CD4-positive, alpha-beta T cell (primary cell): Measurements from ENCODE around the gene TDRD15. TPM values are rescaled to one million over a fixed set of nuclear protein-coding genes. Genes with fewer than 3 reads are reported as not detected.

Experiments
- ATAC-seq: fragments of 200-7000 bp; cut with Tn5 transposase; one replicate; pipeline ENCODE4 v1.10.0; 2022; ENCODE audit warnings: mild to moderate bottlenecking; ENCODE audit not compliant: poor library complexity
- CTCF ChIA-PET: fragments of 350-600 bp; sonication (Branson Sonifier 250); formaldehyde crosslinking; loops from one replicate; lab custom pipeline; 2021; ENCODE audit warnings: antibody characterized with exemption, inconsistent platforms; lab: Charles Lee
- POLR2A ChIA-PET: fragments of 350-600 bp; sonication (Branson Sonifier 250); formaldehyde crosslinking; loops from one replicate; lab custom pipeline; 2021; ENCODE audit warnings: antibody characterized with exemption, inconsistent platforms; lab: Charles Lee
- DNase-seq, 14 experiments: peaks; one replicate each; pipeline ENCODE4 v3.0.0-alpha.2; 2013 to 2020; ENCODE audit warnings: mixed read lengths in 2 of 14
- H3K27ac ChIP-seq, 2 donors: one replicate each; pipeline versions ENCODE4 v1.5.1 to v1.7.0; 2013; ENCODE audit warnings: low read length in 2 of 2, low read depth in 1 of 2, mild to moderate bottlenecking in 1 of 2
- H3K27me3 ChIP-seq, 2 experiments: 1 replicate in 1 of 2; 2 replicates in 1 of 2; pipeline versions ENCODE4 v1.6.1 to v1.7.0; 2013; ENCODE audit warnings: low read length in 2 of 2, control low read depth in 1 of 2, mild to moderate bottlenecking in 1 of 2, moderate library complexity in 1 of 2; ENCODE audit not compliant: insufficient read depth in 2 of 2, control insufficient read depth in 1 of 2
- H3K36me3 ChIP-seq: one replicate; pipeline ENCODE4 v1.6.1; 2013; ENCODE audit warnings: low read length, control low read depth; ENCODE audit not compliant: insufficient read depth
- H3K4me1 ChIP-seq: one replicate; pipeline ENCODE4 v1.6.1; 2013; ENCODE audit warnings: low read length, control low read depth; ENCODE audit not compliant: insufficient read depth
- H3K4me3 ChIP-seq: one replicate; pipeline ENCODE4 v1.5.1; 2013; ENCODE audit warnings: mild to moderate bottlenecking, low read length, moderate library complexity
- H3K9me3 ChIP-seq, 2 experiments: 1 replicate in 1 of 2; 2 replicates in 1 of 2; pipeline versions ENCODE4 v1.6.1 to v1.7.0; 2013; ENCODE audit warnings: low read length in 2 of 2, mild to moderate bottlenecking in 2 of 2, control low read depth in 1 of 2, moderate library complexity in 1 of 2; ENCODE audit not compliant: control insufficient read depth in 1 of 2, insufficient read depth in 1 of 2
- H3K27ac Mint-ChIP-seq: one replicate; pipeline ENCODE4 v1.8.0; 2020; ENCODE audit warnings: mixed read lengths
- H3K27me3 Mint-ChIP-seq: one replicate; pipeline ENCODE4 v1.8.0; 2021; ENCODE audit warnings: mixed read lengths
- H3K36me3 Mint-ChIP-seq: one replicate; pipeline ENCODE4 v1.8.0; 2021; ENCODE audit warnings: low read depth, mixed read lengths
- H3K4me1 Mint-ChIP-seq: one replicate; pipeline ENCODE4 v1.8.0; 2021; ENCODE audit warnings: low read depth, mixed read lengths
- H3K4me3 Mint-ChIP-seq: one replicate; pipeline ENCODE4 v1.8.0; 2020; ENCODE audit warnings: mild to moderate bottlenecking, mixed read lengths
- H3K9me3 Mint-ChIP-seq: one replicate; pipeline ENCODE4 v1.8.0; 2020; ENCODE audit warnings: mixed read lengths
- intact Hi-C, 2 experiments: fragments of 100-400 bp; cut with DNase I in 1 of 2; cut with micrococcal nuclease in 1 of 2; formaldehyde crosslinking; loops; one replicate each; pipeline versions ENCODE4 v1.15.1 to v1.9.0; 2023 to 2025; cut with DNase I, micrococcal nuclease
- total RNA-seq, 174 experiments: library from RNA in 2 of 174; stranded (reverse) in 2 of 174; gene quantifications; one replicate each; pipeline ENCODE4 v1.2.3 and lab custom pipeline; 2021 to 2026
- TF ChIP-seq, protein P1 (sequence below): fragments of 200-600 bp; IDR thresholded peaks from one replicate; pipeline ENCODE4 v1.8.0; 2022; ENCODE audit warnings: antibody characterized with exemption, mild to moderate bottlenecking

TDRD15 gene
- total RNA-seq, 2 experiments from 2014 or later = not detected

DNA sequence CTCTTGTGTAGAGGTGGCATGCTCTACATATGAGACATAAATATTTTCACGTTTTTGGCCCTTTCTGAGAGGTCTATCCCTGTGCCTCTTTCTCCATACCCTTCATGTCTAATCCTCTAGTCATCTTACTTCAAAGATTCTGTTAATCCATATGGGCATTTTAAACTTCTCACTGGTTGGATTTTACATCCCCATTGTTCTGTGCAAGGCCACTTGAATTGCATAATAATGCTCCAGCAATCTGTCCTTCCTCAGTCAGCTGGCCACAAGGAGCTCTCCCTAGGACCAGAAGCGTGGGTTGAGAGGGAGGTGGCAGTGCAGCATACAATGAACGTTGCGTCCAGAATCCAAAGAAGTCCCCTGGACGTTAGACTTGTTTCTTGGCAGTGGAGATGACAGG lies 58.2 kb downstream of the TDRD15 start:
- ChIA-PET CTCF (no interaction called here), POLR2A (no interaction called here)
- no peak overlapping the region for H3K4me3 ChIP-seq
- H3K27ac ChIP-seq = no peak overlapping the region
- no peaks in the 10 kb centered on the region for H3K9me3 ChIP-seq
- H3K4me1 ChIP-seq = no peaks in the 10 kb centered on the region
- DNase-seq (no peak), ATAC-seq (no peak)
- no peak overlapping the region for H3K4me3 Mint-ChIP-seq
- no peaks in the 10 kb centered on the region for H3K4me1 Mint-ChIP-seq
- no peaks in the 10 kb centered on the region for H3K36me3 Mint-ChIP-seq
- intact Hi-C loops = no loop called here
- H3K27me3 Mint-ChIP-seq = no peaks in the 10 kb centered on the region
- no peak overlapping the region for H3K27ac Mint-ChIP-seq
- no peaks in the 10 kb centered on the region for H3K9me3 Mint-ChIP-seq
- H3K27me3 ChIP-seq = no peaks in the 10 kb centered on the region
- H3K36me3 ChIP-seq = no peaks in the 10 kb centered on the region
- TF ChIP-seq, protein P1, sequence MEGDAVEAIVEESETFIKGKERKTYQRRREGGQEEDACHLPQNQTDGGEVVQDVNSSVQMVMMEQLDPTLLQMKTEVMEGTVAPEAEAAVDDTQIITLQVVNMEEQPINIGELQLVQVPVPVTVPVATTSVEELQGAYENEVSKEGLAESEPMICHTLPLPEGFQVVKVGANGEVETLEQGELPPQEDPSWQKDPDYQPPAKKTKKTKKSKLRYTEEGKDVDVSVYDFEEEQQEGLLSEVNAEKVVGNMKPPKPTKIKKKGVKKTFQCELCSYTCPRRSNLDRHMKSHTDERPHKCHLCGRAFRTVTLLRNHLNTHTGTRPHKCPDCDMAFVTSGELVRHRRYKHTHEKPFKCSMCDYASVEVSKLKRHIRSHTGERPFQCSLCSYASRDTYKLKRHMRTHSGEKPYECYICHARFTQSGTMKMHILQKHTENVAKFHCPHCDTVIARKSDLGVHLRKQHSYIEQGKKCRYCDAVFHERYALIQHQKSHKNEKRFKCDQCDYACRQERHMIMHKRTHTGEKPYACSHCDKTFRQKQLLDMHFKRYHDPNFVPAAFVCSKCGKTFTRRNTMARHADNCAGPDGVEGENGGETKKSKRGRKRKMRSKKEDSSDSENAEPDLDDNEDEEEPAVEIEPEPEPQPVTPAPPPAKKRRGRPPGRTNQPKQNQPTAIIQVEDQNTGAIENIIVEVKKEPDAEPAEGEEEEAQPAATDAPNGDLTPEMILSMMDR = no peak

DNA sequence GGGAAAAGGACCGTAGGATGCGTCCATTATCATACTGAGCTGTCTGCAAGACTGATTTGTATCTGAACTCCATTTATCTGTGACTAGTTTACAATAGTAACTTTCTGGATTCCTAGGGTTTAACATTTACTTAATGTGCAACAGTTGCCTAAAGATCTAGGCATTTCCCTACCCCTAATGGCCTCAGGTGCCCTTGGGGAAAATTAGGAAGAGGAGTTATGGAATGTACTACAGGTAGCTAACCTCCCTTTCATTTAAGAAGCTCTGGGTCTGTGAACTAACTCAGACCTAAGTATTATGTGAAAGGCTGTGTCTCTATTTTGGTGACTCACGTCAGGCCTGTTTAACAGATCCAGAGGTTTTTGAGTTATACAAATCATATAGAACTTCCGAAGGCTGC lies 59.5 kb downstream of the TDRD15 start:
- Histone ChIP-seq H3K36me3 (no peaks in the 10 kb centered on the region), H3K4me1 (no peaks in the 10 kb centered on the region), H3K9me3 (no peaks in the 10 kb centered on the region), H3K4me3 (no peak overlapping the region), H3K27me3 (no peaks in the 10 kb centered on the region), H3K27ac (no peak overlapping the region)
- H3K27ac Mint-ChIP-seq = no peak overlapping the region
- POLR2A ChIA-PET = no interaction called here
- H3K9me3 Mint-ChIP-seq = no peaks in the 10 kb centered on the region
- TF ChIP-seq, protein P1 = no peak
- CTCF ChIA-PET = no interaction called here
- no peaks in the 10 kb centered on the region for H3K36me3 Mint-ChIP-seq
- no peaks in the 10 kb centered on the region for H3K27me3 Mint-ChIP-seq
- ATAC-seq (no peak), DNase-seq (no peak)
- intact Hi-C loops = no loop called here
- no peak overlapping the region for H3K4me3 Mint-ChIP-seq
- no peaks in the 10 kb centered on the region for H3K4me1 Mint-ChIP-seq

DNA sequence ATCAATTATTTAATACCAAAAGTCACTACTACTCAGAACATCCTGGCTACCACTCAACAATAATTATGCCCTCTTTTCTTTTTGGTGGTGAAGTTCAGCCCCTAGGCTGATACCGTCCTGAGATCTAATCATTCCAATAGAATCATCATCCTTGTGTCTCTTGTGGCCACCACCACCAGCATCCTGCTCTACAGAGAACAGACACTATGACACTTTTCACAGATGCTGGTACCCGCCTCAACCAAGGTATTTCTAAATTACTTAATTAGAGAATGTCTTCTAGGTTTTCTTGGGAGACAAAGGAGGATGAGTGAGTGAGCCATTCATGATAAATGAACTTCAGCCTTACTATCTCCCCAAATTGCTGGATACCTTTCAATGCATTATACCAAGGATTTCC lies 60.0 kb downstream of the TDRD15 start:
- Mint-ChIP-seq H3K9me3 (no peaks in the 10 kb centered on the region), H3K4me1 (no peaks in the 10 kb centered on the region), H3K27me3 (no peaks in the 10 kb centered on the region), H3K36me3 (no peaks in the 10 kb centered on the region), H3K4me3 (no peak overlapping the region), H3K27ac (no peak overlapping the region)
- no peaks in the 10 kb centered on the region for H3K4me1 ChIP-seq
- CTCF ChIA-PET = no interaction called here
- POLR2A ChIA-PET = no interaction called here
- ATAC-seq (no peak), DNase-seq (no peak)
- TF ChIP-seq, protein P1 = no peak
- no peaks in the 10 kb centered on the region for H3K36me3 ChIP-seq
- no peaks in the 10 kb centered on the region for H3K27me3 ChIP-seq
- no peak overlapping the region for H3K4me3 ChIP-seq
- H3K9me3 ChIP-seq = no peaks in the 10 kb centered on the region
- intact Hi-C loops = no loop called here
- no peak overlapping the region for H3K27ac ChIP-seq
